ENCODE data around the gene EFCAB13. TPM values are rescaled to one million over a fixed set of nuclear protein-coding genes. Genes with fewer than 3 reads are reported as not detected.
A peak's percentile ranks its signal among the peaks of the same experiment; 100 is the strongest.

Gene EFCAB13
- total and polyA plus RNA-seq, 2 of the 4 experiments (the other 2 are of a cell fraction) = 0.77 to 1.4 TPM

- Histone ChIP-seq H2AFZ (replicated peaks; ENCODE audit: low read length, poor library complexity) (peak overlapping the region; percentile 71), H3K4me1 (ENCODE audit: control insufficient read depth, insufficient read depth, low read length) (peaks cover 54% of the 10 kb centered on the region)
Observed at GRCh38 chr17:47276868-47277267, 46.9 kb upstream of the EFCAB13 start.

More at GRCh38 chr17:47276868-47277267, 46.9 kb upstream of the EFCAB13 start:
- dilution Hi-C loops (cut with HindIII; ENCODE audit: low sequenced_read_pairs, unreplicated experiment) = no loop called here
- ChIA-PET POLR2A (ENCODE audit: unreplicated experiment) (no interaction called here), CTCF (interaction anchor here (2.0 kb wide), 1 partner anchor 16 kb away, joined by 4 read pairs; no protein-coding TSS in a partner anchor)
- peaks cover 6% of the 10 kb centered on the region; the same call in 1 of the 2 replicates for H4K20me1 ChIP-seq (ENCODE audit: insufficient read depth, low read length)
- H3K18ac ChIP-seq (ENCODE audit: low read depth, low read length) = peak overlapping the region; percentile 79
- peaks cover 9 to 64% of the 10 kb centered on the region in 2 experiments; a peak in 3 of 4 replicates for H3K79me1 ChIP-seq (ENCODE audit: low read depth in 1 of 2, low read length in 2 of 2)
- H3K9me3 ChIP-seq (ENCODE audit: control insufficient read depth, insufficient read depth, low read length) = no peaks in the 10 kb centered on the region
- H2BK20ac ChIP-seq (ENCODE audit: low read depth, low read length) = peak overlapping the region; percentile 97
- H3K9me1 ChIP-seq (ENCODE audit: insufficient read depth, low read length) = peaks cover 60% of the 10 kb centered on the region
- peak overlapping the region; percentile 65 for H3K14ac ChIP-seq (replicated peaks; ENCODE audit: low read depth, low read length)
- H3K9ac ChIP-seq (ENCODE audit: low read depth, low read length) = 0 out of 2 replicates have a peak overlapping the region, but pooled peaks have one; percentile 1
- H2AK5ac ChIP-seq (ENCODE audit: low read depth, low read length) = peak overlapping the region; percentile 97
- DNase-seq (peak; percentile 73), ATAC-seq (ENCODE audit: low read depth) (peak; percentile 13)
- no TSS peak for BruUV-seq (replicated peaks)
- H4K5ac ChIP-seq (ENCODE audit: low read depth, low read length) = peak overlapping the region; percentile 95
- no peaks in the 10 kb centered on the region for H3K27me3 ChIP-seq (ENCODE audit: control insufficient read depth, insufficient read depth, low read length)
- no peaks in the 10 kb centered on the region for H3K36me3 ChIP-seq (ENCODE audit: control insufficient read depth, insufficient read depth, low read length)
- WGBS, 2 experiments (ENCODE audit: extremely low coverage in 2 of 2, insufficient read length in 1 of 2) = 0% methylated on average over 2 of the region's 10 CpGs; no CpG with 5 or more reads in 1 of the 2 experiments
- peak overlapping the region; percentile 94 for H4K91ac ChIP-seq (ENCODE audit: insufficient read depth, low read depth, low read length)
- peak overlapping the region; percentile 77 to 90 for H4K8ac ChIP-seq (ENCODE audit: low read depth in 2 of 2, low read length in 2 of 2)
- H2BK15ac ChIP-seq (ENCODE audit: low read depth, low read length) = peak overlapping the region; percentile 84; the same call in 2 of the 3 replicates
- H3K4ac ChIP-seq (ENCODE audit: low read depth, low read length) = peak overlapping the region; percentile 97
- in situ Hi-C loops (cut with MboI; ENCODE audit: low sequenced_read_pairs) = no loop called here
- H3K4me2 ChIP-seq (ENCODE audit: low read depth, low read length) = no peak overlapping the region
- intact Hi-C loops (cut with micrococcal nuclease) = no loop called here
- peak overlapping the region; percentile 93 for H2BK5ac ChIP-seq (ENCODE audit: low read depth, low read length, poor library complexity, severe bottlenecking)
- H3K27ac ChIP-seq (ENCODE audit: insufficient read depth, low read length) = peak overlapping the region; percentile 86
- 0 out of 2 replicates have a peak, but pooled peaks have one; percentile 7 for TF ChIP-seq RAD21 (IDR thresholded peaks at IDR 0.05; ENCODE audit: low read length)
- no peak for TF ChIP-seq CHD1 (IDR thresholded peaks at IDR 0.05; ENCODE audit: low read depth, low read length)
- no peak overlapping the region for H2AK9ac ChIP-seq (replicated peaks; ENCODE audit: low read depth, low read length, poor library complexity)
- no peak overlapping the region for H3K4me3 ChIP-seq (ENCODE audit: insufficient read depth, low read depth, low read length)
- H3K23ac ChIP-seq (ENCODE audit: low read depth, low read length) = peak overlapping the region; percentile 91
- H3K56ac ChIP-seq (ENCODE audit: extremely low read depth, insufficient read depth, low read length) = peak overlapping the region; percentile 90
- peak overlapping the region; percentile 95 for H2BK120ac ChIP-seq (ENCODE audit: low read depth, low read length)

Measured in IMR-90 (cell line).